Naive thymus-derived CD4-positive, alpha-beta T cell (primary cell): ENCODE data around the gene LRRC55. TPM values are rescaled to one million over a fixed set of nuclear protein-coding genes. Genes with fewer than 3 reads are reported as not detected.

Source experiments
- ATAC-seq: fragments of 150-1000 bp; cut with Tn5 transposase; 2 replicates; pipeline ENCODE4 v1.10.0; 2021; ENCODE audit warnings: mild to moderate bottlenecking, moderate library complexity
- CTCF ChIA-PET: fragments of 350-600 bp; sonication (Branson Sonifier 250); formaldehyde crosslinking; loops from one replicate; lab custom pipeline; 2021; ENCODE audit warnings: antibody characterized with exemption; lab: Charles Lee
- POLR2A ChIA-PET: fragments of 350-600 bp; sonication (Branson Sonifier 250); formaldehyde crosslinking; loops from one replicate; lab custom pipeline; 2021; ENCODE audit warnings: antibody characterized with exemption, inconsistent platforms; lab: Charles Lee
- DNase-seq, 9 donors: peaks; one replicate each; pipeline versions ENCODE4 v3.0.0 to v3.0.0-alpha.2; 2020 to 2022; ENCODE audit warnings: mixed read lengths in 1 of 9
- H3K27ac ChIP-seq: one replicate; pipeline ENCODE4 v1.7.0; 2013; ENCODE audit warnings: mild to moderate bottlenecking, low read depth, low read length, moderate library complexity
- H3K27me3 ChIP-seq, 2 donors: one replicate each; pipeline ENCODE4 v1.7.0; 2013; ENCODE audit warnings: low read length in 2 of 2, mild to moderate bottlenecking in 2 of 2, moderate library complexity in 2 of 2; ENCODE audit not compliant: control insufficient read depth in 2 of 2, insufficient read depth in 2 of 2
- H3K36me3 ChIP-seq, 3 experiments: 1 replicate in 2 of 3; 2 replicates in 1 of 3; pipeline ENCODE4 v1.7.0; 2013; ENCODE audit warnings: low read length in 3 of 3, mild to moderate bottlenecking in 3 of 3, moderate library complexity in 1 of 3; ENCODE audit not compliant: insufficient read depth in 3 of 3, control insufficient read depth in 2 of 3
- H3K4me1 ChIP-seq, 2 donors: one replicate each; pipeline ENCODE4 v1.7.0; 2013; ENCODE audit warnings: low read length in 2 of 2, mild to moderate bottlenecking in 2 of 2, moderate library complexity in 1 of 2; ENCODE audit not compliant: control insufficient read depth in 2 of 2, insufficient read depth in 2 of 2
- H3K4me3 ChIP-seq: 2 replicates; pipeline ENCODE4 v1.7.0; 2013; ENCODE audit warnings: mild to moderate bottlenecking, low read length
- H3K9me3 ChIP-seq, 3 experiments: 1 replicate in 2 of 3; 2 replicates in 1 of 3; pipeline ENCODE4 v1.7.0; 2013; ENCODE audit warnings: low read length in 3 of 3; ENCODE audit not compliant: control insufficient read depth in 2 of 3
- H3K27ac Mint-ChIP-seq, 9 donors: one replicate each; pipeline ENCODE4 v1.8.0; 2020 to 2022; ENCODE audit warnings: mixed read lengths in 9 of 9, mild to moderate bottlenecking in 8 of 9, moderate library complexity in 5 of 9, inconsistent platforms in 2 of 9
- H3K27me3 Mint-ChIP-seq, 5 donors: one replicate each; pipeline ENCODE4 v1.8.0; 2021 to 2022; ENCODE audit warnings: mixed read lengths in 5 of 5, mild to moderate bottlenecking in 1 of 5
- H3K36me3 Mint-ChIP-seq, 5 donors: one replicate each; pipeline ENCODE4 v1.8.0; 2020 to 2022; ENCODE audit warnings: mixed read lengths in 5 of 5, mild to moderate bottlenecking in 3 of 5, inconsistent platforms in 1 of 5
- H3K4me1 Mint-ChIP-seq, 7 donors: one replicate each; pipeline ENCODE4 v1.8.0; 2020 to 2022; ENCODE audit warnings: mixed read lengths in 7 of 7, mild to moderate bottlenecking in 3 of 7, inconsistent platforms in 1 of 7
- H3K4me3 Mint-ChIP-seq, 10 donors: one replicate each; pipeline ENCODE4 v1.8.0; 2020 to 2022; ENCODE audit warnings: mild to moderate bottlenecking in 10 of 10, mixed read lengths in 10 of 10, moderate library complexity in 6 of 10, inconsistent platforms in 2 of 10
- H3K9me3 Mint-ChIP-seq, 11 donors: one replicate each; pipeline ENCODE4 v1.8.0; 2020 to 2022; ENCODE audit warnings: mixed read lengths in 11 of 11, mild to moderate bottlenecking in 4 of 11, inconsistent platforms in 1 of 11, moderate library complexity in 1 of 11
- intact Hi-C, 2 donors: fragments of 100-400 bp; cut with micrococcal nuclease; formaldehyde crosslinking; loops; one replicate each; pipeline ENCODE4 v1.15.1; 2023
- polyA plus RNA-seq, 2 donors: library from polyadenylated mRNA; unstranded; fragments of 300-500 nt; fragmentation: Illumina TruSeq; gene quantifications; one replicate each; pipeline ENCODE4 v1.2.3, GENCODE V29; 2021
- total RNA-seq, 6 experiments: library from RNA in 5 of 6; stranded (reverse) in 5 of 6; gene quantifications; 1 replicate in 5 of 6; 2 replicates in 1 of 6; pipeline ENCODE4 v1.2.3 and lab custom pipeline; 2021 to 2026

LRRC55 gene
- total RNA-seq (not detected), polyA plus RNA-seq (not detected), total RNA-seq (lab: John Stamatoyannopoulos, UW) (not detected)

- DNase-seq = no peak
- no peaks in the 10 kb centered on the region for H3K9me3 ChIP-seq
- intact Hi-C loops = no loop called here
- ATAC-seq = no peak
- ChIA-PET POLR2A (no interaction called here), CTCF (no interaction called here)
- Mint-ChIP-seq H3K27ac (no peak within 1 kb of the TSS), H3K36me3 (peaks cover 0 to 6% (median 0%) of the 10 kb centered on the region in 5 donors), H3K4me1 (peaks cover 0 to 8% (median 0%) of the 10 kb centered on the region in 7 donors), H3K4me3 (no peak within 1 kb of the TSS), H3K9me3 (peaks cover 0 to 6% (median 0%) of the 10 kb centered on the region in 11 donors), H3K27me3 (peaks cover 21 to 48% (median 35%) of the 10 kb centered on the region in 5 donors)
- no peak within 1 kb of the TSS for H3K4me3 ChIP-seq
- H3K27ac ChIP-seq = no peak within 1 kb of the TSS
- H3K27me3 ChIP-seq = peaks cover 0 to 3% of the 10 kb centered on the region in 2 donors
- H3K36me3 ChIP-seq = no peaks in the 10 kb centered on the region
- H3K4me1 ChIP-seq = no peaks in the 10 kb centered on the region
These were observed at the start of gene LRRC55 for GRCh38 chr11:57181678-57182305. TSS of gene LRRC55 (plus strand) at chr11:57181953. CDS start at chr11:57182023, 70 bp downstream.

GRCh38 chr11:57133366-57134038, 48.3 kb upstream of the LRRC55 start:
- no peak for DNase-seq
- ATAC-seq = no peak
- no peaks in the 10 kb centered on the region for H3K4me1 Mint-ChIP-seq
- H3K27ac Mint-ChIP-seq = no peak overlapping the region
- Histone ChIP-seq H3K36me3 (no peaks in the 10 kb centered on the region), H3K27ac (no peak overlapping the region), H3K27me3 (no peaks in the 10 kb centered on the region), H3K4me3 (no peak overlapping the region), H3K9me3 (no peaks in the 10 kb centered on the region), H3K4me1 (no peaks in the 10 kb centered on the region)
- H3K4me3 Mint-ChIP-seq = no peak overlapping the region
- intact Hi-C loops = no loop called here
- H3K36me3 Mint-ChIP-seq = no peaks in the 10 kb centered on the region
- CTCF ChIA-PET = interaction anchor here (0.6 kb wide), 1 partner anchor 292 kb away, joined by 3 read pairs; no protein-coding TSS in a partner anchor
- H3K9me3 Mint-ChIP-seq = peaks cover 0 to 6% (median 0%) of the 10 kb centered on the region in 11 donors
- POLR2A ChIA-PET = no interaction called here
- peaks cover 0 to 42% (median 25%) of the 10 kb centered on the region in 5 donors for H3K27me3 Mint-ChIP-seq

GRCh38 chr11:57134284-57134683, 47.5 kb upstream of the LRRC55 start:
- Mint-ChIP-seq H3K4me3 (no peak overlapping the region), H3K36me3 (no peaks in the 10 kb centered on the region), H3K4me1 (no peaks in the 10 kb centered on the region), H3K9me3 (peaks cover 0 to 6% (median 0%) of the 10 kb centered on the region in 11 donors), H3K27me3 (peaks cover 0 to 42% (median 24%) of the 10 kb centered on the region in 5 donors), H3K27ac (no peak overlapping the region)
- Histone ChIP-seq H3K4me1 (no peaks in the 10 kb centered on the region), H3K27ac (no peak overlapping the region), H3K9me3 (no peaks in the 10 kb centered on the region), H3K27me3 (no peaks in the 10 kb centered on the region), H3K36me3 (no peaks in the 10 kb centered on the region), H3K4me3 (no peak overlapping the region)
- POLR2A ChIA-PET = no interaction called here
- CTCF ChIA-PET = no interaction called here
- DNase-seq (no peak), ATAC-seq (no peak)
- intact Hi-C loops = no loop called here

GRCh38 chr11:57135020-57135751, 46.6 kb upstream of the LRRC55 start:
- ChIA-PET CTCF (no interaction called here), POLR2A (no interaction called here)
- intact Hi-C loops = no loop called here
- Mint-ChIP-seq H3K27ac (no peak overlapping the region), H3K36me3 (no peaks in the 10 kb centered on the region), H3K27me3 (peaks cover 0 to 37% (median 22%) of the 10 kb centered on the region in 5 donors), H3K4me3 (no peak overlapping the region), H3K9me3 (peaks cover 0 to 6% (median 0%) of the 10 kb centered on the region in 11 donors), H3K4me1 (no peaks in the 10 kb centered on the region)
- Histone ChIP-seq H3K4me3 (no peak overlapping the region), H3K4me1 (no peaks in the 10 kb centered on the region), H3K36me3 (no peaks in the 10 kb centered on the region), H3K9me3 (no peaks in the 10 kb centered on the region), H3K27ac (no peak overlapping the region), H3K27me3 (no peaks in the 10 kb centered on the region)
- no peak for DNase-seq
- ATAC-seq = no peak

- peaks cover 0 to 6% (median 0%) of the 10 kb centered on the region in 11 donors for H3K9me3 Mint-ChIP-seq
- Histone ChIP-seq H3K36me3 (no peaks in the 10 kb centered on the region), H3K9me3 (no peaks in the 10 kb centered on the region), H3K27me3 (no peaks in the 10 kb centered on the region), H3K27ac (no peak overlapping the region), H3K4me3 (no peak overlapping the region), H3K4me1 (no peaks in the 10 kb centered on the region)
- H3K4me3 Mint-ChIP-seq = no peak overlapping the region
- intact Hi-C loops = no loop called here
- ChIA-PET POLR2A (no interaction called here), CTCF (no interaction called here)
- no peak overlapping the region for H3K27ac Mint-ChIP-seq
- no peaks in the 10 kb centered on the region for H3K4me1 Mint-ChIP-seq
- no peak for ATAC-seq
- H3K36me3 Mint-ChIP-seq = no peaks in the 10 kb centered on the region
- no peak for DNase-seq
- H3K27me3 Mint-ChIP-seq = peaks cover 1 to 31% (median 15%) of the 10 kb centered on the region in 5 donors
These were observed 41.2 kb upstream of the LRRC55 start for GRCh38 chr11:57140568-57140967.

- peaks cover 0 to 4% (median 0%) of the 10 kb centered on the region in 11 donors for H3K9me3 Mint-ChIP-seq
- ATAC-seq (no peak), DNase-seq (no peak)
- intact Hi-C loops = no loop called here
- Histone ChIP-seq H3K27ac (no peak overlapping the region), H3K4me3 (no peak overlapping the region), H3K36me3 (no peaks in the 10 kb centered on the region), H3K27me3 (no peaks in the 10 kb centered on the region), H3K4me1 (no peaks in the 10 kb centered on the region), H3K9me3 (no peaks in the 10 kb centered on the region)
- no peak overlapping the region for H3K4me3 Mint-ChIP-seq
- ChIA-PET CTCF (no interaction called here), POLR2A (no interaction called here)
- H3K36me3 Mint-ChIP-seq = no peaks in the 10 kb centered on the region
- H3K27ac Mint-ChIP-seq = no peak overlapping the region
- peaks cover 3 to 43% (median 23%) of the 10 kb centered on the region in 5 donors for H3K27me3 Mint-ChIP-seq
- H3K4me1 Mint-ChIP-seq = no peaks in the 10 kb centered on the region
These were observed 38.3 kb upstream of the LRRC55 start for GRCh38 chr11:57143459-57143858.
